ENCODE measurements around the gene SETBP1. TPM values are rescaled to one million over a fixed set of nuclear protein-coding genes. Genes with fewer than 3 reads are reported as not detected.

Gene SETBP1
- total and polyA plus RNA-seq, 2 of the 8 experiments (the other 6 are each of a cell fraction or from before 2014, with no cell fraction given): 2.0 to 6.5 TPM

GRCh38 chr18:44816477-44816876 lies 135.8 kb downstream of the SETBP1 start:
- WGBS, 2 experiments (ENCODE audit: extremely low coverage in 1 of 2, insufficient coverage in 1 of 2, insufficient read length in 1 of 2, insufficient replicate concordance in 2 of 2, low coverage in 1 of 2, low lambda C conversion rate in 2 of 2, missing lambda C conversion rate in 1 of 2): 84% methylated on average over 6 of the region's 6 CpGs; no CpG with 5 or more reads in 1 of the 2 experiments
- H3K4me1 ChIP-seq (replicated peaks in 1 of 4; ENCODE audit: control insufficient read depth in 3 of 4, insufficient read depth in 4 of 4, low read length in 3 of 4): peaks cover 0 to 9% (median 4%) of the 10 kb centered on the region in 4 experiments; a peak in 3 of 7 replicates
- H4K91ac ChIP-seq (replicated peaks; ENCODE audit: insufficient read length, low read length): no peak overlapping the region
- no peaks in the 10 kb centered on the region for H3K79me1 ChIP-seq (ENCODE audit: low read depth, low read length)
- H2BK120ac ChIP-seq (replicated peaks; ENCODE audit: low read depth, low read length): no peak overlapping the region
- CTCF ChIA-PET (ENCODE audit: partially characterized antibody): interaction anchor here (1.3 kb wide), 1 partner anchor 397 kb away, joined by 5 read pairs; no protein-coding TSS in a partner anchor
- no peak overlapping the region for H3K18ac ChIP-seq (ENCODE audit: extremely low read depth, low read length)
- H3K23ac ChIP-seq (ENCODE audit: insufficient read length): no peak overlapping the region
- no peak overlapping the region for H3K27ac ChIP-seq (ENCODE audit: low read depth, low read length)
- H4K5ac ChIP-seq (ENCODE audit: insufficient read length, low read depth, low read length): no peak overlapping the region
- no peak overlapping the region; the same call in 1 of the 2 replicates for H4K8ac ChIP-seq (ENCODE audit: extremely low read depth, insufficient read depth, low read length)
- DNase-seq (ENCODE audit: low read depth in 1 of 2, low spot score in 2 of 2) (no peak), FAIRE-seq (no peak)
- no peak overlapping the region for H3K4me3 ChIP-seq (ENCODE audit: extremely low read depth in 1 of 4, insufficient read depth in 2 of 4, low read depth in 3 of 4, low read length in 4 of 4)
- no peak overlapping the region for H3K14ac ChIP-seq (ENCODE audit: insufficient read length)
- no peak overlapping the region for H2AK5ac ChIP-seq (ENCODE audit: low read depth, low read length)
- H2AFZ ChIP-seq (ENCODE audit: low read length): no peak overlapping the region
- no peak overlapping the region for H3K56ac ChIP-seq (replicated peaks; ENCODE audit: insufficient read length, low read depth, low read length)
- no peak overlapping the region for H3K4ac ChIP-seq (replicated peaks; ENCODE audit: insufficient read length, low read depth, low read length)
- H3K9me3 ChIP-seq (ENCODE audit: insufficient read depth in 2 of 2, low read depth in 1 of 2, low read length in 1 of 2): no peaks in the 10 kb centered on the region
- peaks cover 0 to 1% of the 10 kb centered on the region in 2 experiments for H4K20me1 ChIP-seq (replicated peaks in 1 of 2; ENCODE audit: control insufficient read depth in 1 of 2, insufficient read depth in 2 of 2, low read length in 2 of 2)
- H2BK5ac ChIP-seq (ENCODE audit: low read depth, low read length): no peak overlapping the region
- no peaks in the 10 kb centered on the region for H3K79me2 ChIP-seq (ENCODE audit: control insufficient read depth in 1 of 2, insufficient read depth in 2 of 2, low read length in 2 of 2)
- H3K27me3 ChIP-seq (replicated peaks in 1 of 4; ENCODE audit: control insufficient read depth in 3 of 4, extremely low read depth in 1 of 4, insufficient read depth in 3 of 4, low read length in 3 of 4): no peaks in the 10 kb centered on the region
- H2BK15ac ChIP-seq (ENCODE audit: low read length): no peak overlapping the region
- no peak overlapping the region for H2BK12ac ChIP-seq (ENCODE audit: low read depth, low read length)
- no peaks in the 10 kb centered on the region for H3K36me3 ChIP-seq (ENCODE audit: control insufficient read depth in 2 of 4, insufficient read depth in 4 of 4, low read length in 3 of 4)
- H3K23me2 ChIP-seq (ENCODE audit: low read depth, low read length): no peaks in the 10 kb centered on the region; the same call in 1 of the 2 replicates
- H2BK20ac ChIP-seq (ENCODE audit: low read length): no peak overlapping the region
- H3K4me2 ChIP-seq (ENCODE audit: insufficient read depth in 1 of 2, low read depth in 2 of 2, low read length in 2 of 2): no peak overlapping the region; a peak in 1 of 4 replicates
- TF ChIP-seq CREB1 (IDR thresholded peaks at IDR 0.05) (no peak), CTBP2 (IDR thresholded peaks at IDR 0.05; ENCODE audit: borderline replicate concordance, insufficient read depth, insufficient read length, low read length) (no peak), RFX5 (IDR thresholded peaks at IDR 0.05; ENCODE audit: borderline replicate concordance, low read depth, low read length) (no peak), YY1 (IDR thresholded peaks at IDR 0.05; ENCODE audit: low read depth, low read length) (no peak), KDM5A (IDR thresholded peaks at IDR 0.05; ENCODE audit: low read length) (no peak), KDM4A (IDR thresholded peaks at IDR 0.05; ENCODE audit: low read depth, low read length, severe bottlenecking) (no peak), CBX8 (IDR thresholded peaks at IDR 0.05; ENCODE audit: borderline replicate concordance, low read depth, low read length) (no peak), BCL11A (IDR thresholded peaks at IDR 0.05; ENCODE audit: low read depth in 2 of 2, low read length in 2 of 2) (no peak), SIX5 (IDR thresholded peaks at IDR 0.05; ENCODE audit: low read depth, low read length) (no peak), TAF7 (optimal IDR thresholded peaks at IDR 0.05; ENCODE audit: borderline replicate concordance, low read depth, low read length) (no peak)
- POLR2A ChIA-PET (ENCODE audit: partially characterized antibody): no interaction called here
- no peak overlapping the region for H3K9ac ChIP-seq (replicated peaks in 1 of 4; ENCODE audit: extremely low read depth in 1 of 4, low read depth in 3 of 4, low read length in 3 of 4)

Data from H1 (cell line).